Activated CD8-positive, alpha-beta memory T cell treated with anti-CD3 and anti-CD28 coated beads, Interleukin-2, amount 50 U/mL, for 24 hours (primary cell): ENCODE results near the gene RPL22.
"Not testable (repeated sequence)": the region's sequence is repeated elsewhere in the genome, so short reads cannot be mapped to it uniquely, and the experiment has no call there.

ENCODE experiments used
- DNase-seq: peaks from one replicate; pipeline ENCODE4 v3.0.0-alpha.2; 2020; ENCODE audit errors: extremely low read depth

RPL22 gene

DNA sequence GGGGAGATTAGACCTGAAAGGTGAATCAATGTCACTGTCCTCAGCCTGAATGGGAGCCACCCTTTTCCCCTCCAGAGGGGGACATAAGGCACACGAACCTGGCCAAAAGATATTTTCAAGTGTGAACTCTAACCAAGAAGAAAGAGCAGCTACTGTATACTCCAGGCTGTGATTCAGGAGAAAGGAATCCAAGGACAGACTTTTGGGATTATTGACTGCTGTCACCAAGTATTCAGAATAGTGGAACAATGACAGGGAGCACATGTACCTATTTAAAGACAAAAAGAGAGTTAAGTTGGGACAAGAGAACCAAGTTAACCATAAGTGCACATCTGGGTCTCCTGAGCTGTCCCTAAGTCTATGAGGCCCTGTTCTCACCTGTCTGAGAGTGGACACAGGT is 34.0 kb upstream of the RPL22 start:
- DNase-seq, result no peak

- DNase-seq, result no peak
Observed at GRCh38 chr1:6225651-6226050, 26.3 kb upstream of the RPL22 start.

DNA sequence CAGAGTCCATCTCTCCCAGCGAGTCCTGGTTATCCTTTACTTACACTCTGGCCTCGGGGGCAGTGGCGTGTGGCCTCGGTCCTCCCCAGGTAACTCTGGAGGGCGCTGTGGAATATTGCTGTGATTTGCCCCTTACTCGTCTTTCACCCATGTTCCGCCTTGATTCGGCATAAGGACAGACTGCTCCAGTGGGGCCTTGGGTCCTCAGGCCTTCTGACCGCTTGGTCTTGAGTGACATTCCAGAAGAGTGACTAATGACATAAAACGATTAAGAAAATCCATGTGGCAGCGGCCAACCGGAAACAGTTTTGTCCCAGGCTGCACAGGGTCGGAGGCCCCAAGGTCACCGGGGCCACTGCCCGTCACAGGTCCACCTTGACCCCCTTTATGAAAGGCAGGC is 25.3 kb upstream of the RPL22 start:
- DNase-seq, result no peak

DNA sequence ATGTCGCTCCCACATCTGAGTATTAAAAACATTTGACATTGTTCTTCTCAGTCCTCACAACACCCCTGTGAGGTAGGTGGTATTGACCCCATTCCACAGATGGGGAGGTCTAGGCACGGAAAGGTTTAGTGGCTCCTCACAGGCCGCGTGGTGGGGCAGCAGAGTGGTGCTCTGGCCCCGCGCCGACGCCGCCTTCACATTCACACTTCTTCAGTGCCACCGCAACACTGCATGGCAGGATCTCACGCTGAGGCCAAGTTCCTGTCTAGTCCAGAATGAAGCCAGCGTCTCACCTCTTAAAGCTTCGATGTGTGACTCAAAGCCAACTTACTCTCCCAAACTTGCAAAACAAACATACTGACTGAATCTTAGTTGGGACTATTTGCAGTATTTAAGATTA is 24.2 kb upstream of the RPL22 start:
- DNase-seq, result no peak

- no peak for DNase-seq
Observed at GRCh38 chr1:6222636-6223035, 23.2 kb upstream of the RPL22 start.

GRCh38 chr1:6221210-6221784 is 21.9 kb upstream of the RPL22 start:
- DNase-seq, result no peak

DNA sequence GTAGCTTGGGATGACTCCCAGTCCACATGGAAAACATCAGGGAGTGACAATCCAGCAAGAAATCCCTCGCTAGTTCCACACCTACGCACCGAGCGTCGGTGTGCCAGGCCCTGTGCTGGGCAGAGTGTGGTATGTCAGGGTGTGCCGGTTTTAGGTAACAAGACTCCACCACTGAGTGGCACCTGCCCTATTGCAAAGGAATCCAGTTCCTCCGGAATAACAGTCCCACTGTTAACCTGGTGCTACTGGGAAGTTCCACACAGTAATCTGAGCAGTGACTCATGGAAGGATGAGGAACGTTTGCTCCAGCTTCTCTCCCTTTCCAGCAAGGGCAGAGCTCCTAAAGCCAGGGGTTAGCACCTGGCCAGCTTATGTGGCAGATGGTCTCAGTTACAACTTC is 20.8 kb upstream of the RPL22 start:
- no peak for DNase-seq

GRCh38 chr1:6219641-6220040 is 20.2 kb upstream of the RPL22 start:
- not testable (repeated sequence) for DNase-seq

DNA sequence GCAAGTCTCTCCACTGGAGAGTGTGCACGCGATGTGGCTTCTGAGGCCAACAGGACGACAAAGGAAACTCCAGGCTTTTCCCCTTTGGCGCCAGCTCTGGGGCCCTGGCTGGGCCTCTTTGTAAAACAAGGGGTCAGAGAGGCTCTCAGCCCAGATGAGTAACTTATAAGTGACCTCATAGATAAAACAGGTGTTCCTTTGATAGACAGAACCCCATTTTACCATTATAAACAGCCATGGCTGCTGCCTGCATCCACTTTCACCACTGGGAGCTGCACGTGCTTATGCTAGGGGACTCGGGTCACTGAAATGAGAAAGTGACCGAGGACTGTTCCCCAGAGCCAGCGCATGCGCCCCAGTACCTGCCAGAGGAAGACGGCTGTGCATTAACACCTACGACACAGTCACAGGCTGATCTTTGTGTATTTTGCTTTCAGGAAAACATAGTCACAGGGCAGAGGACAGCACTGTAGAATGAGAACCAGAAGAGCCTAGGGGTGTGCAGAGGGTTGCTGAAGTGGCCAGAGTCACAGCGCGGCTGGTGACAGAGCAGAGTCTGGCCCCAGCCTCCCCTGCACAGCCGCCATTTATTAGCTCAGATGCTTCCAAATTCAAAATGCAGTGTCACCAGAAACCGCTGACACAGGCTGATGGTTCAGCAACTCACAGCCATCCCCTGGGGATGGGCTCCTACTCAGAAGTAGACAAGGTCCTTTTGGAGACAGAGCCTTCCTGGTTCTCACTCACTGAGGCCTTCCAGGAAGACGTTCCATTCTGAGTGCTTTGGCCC is 19.2 kb upstream of the RPL22 start:
- no peak for DNase-seq

DNA sequence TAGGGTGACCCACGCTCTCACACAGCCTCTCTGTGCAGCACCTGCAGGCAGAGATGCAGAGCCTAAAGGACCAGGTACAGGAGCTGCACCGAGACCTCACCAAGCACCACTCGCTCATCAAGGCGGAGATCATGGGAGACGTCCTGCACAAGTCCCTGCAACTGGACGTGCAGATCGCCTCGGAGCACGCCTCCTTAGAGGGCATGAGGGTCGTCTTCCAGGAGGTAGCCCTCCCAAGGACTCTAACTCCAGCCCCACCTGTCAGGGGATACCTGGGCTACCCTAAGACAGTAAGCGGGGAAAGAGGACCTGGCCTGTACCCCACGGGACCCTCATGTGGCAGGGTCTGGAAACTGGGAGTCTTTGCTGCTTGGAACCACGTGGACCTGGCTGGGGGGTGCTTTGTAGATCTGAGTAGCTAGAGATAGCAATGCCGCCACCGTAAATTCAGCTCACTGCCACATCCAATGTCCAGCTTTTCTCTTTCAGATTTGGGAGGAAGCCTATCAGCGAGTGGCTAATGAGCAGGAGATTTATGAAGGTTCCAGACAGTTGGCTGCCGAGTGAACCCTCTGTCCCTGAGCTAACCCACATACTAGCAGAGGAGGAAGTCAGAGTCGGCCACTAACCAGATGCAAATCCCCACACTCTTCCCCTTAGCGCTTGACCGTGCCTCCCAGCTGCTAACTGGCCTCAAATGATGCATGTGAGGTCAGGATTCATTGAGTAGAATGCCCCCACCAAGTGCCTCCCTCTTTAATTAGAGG is 13.0 kb upstream of the RPL22 start:
- no peak for DNase-seq

DNA sequence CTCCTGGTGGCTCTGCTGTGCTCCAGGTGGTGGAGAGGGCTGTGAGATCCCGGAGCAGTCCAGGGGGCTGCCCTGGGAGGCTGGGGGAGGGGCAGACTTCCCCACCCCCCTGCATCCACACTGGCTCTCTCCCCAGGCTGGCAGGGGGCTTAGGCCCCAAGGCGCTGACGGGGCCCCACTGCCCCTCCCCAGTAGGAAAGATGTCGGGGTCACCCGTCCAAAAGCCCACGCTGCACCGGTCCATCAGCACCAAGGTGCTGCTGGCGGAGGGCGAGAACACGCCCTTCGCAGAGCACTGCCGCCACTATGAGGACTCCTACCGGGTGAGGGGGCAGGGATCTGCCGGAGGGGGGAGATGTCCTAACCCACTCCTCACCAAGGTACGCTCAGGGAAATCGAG is 12.3 kb upstream of the RPL22 start:
- DNase-seq, result no peak

GRCh38 chr1:6210591-6211355 is 11.4 kb upstream of the RPL22 start:
- DNase-seq, result no peak

DNA sequence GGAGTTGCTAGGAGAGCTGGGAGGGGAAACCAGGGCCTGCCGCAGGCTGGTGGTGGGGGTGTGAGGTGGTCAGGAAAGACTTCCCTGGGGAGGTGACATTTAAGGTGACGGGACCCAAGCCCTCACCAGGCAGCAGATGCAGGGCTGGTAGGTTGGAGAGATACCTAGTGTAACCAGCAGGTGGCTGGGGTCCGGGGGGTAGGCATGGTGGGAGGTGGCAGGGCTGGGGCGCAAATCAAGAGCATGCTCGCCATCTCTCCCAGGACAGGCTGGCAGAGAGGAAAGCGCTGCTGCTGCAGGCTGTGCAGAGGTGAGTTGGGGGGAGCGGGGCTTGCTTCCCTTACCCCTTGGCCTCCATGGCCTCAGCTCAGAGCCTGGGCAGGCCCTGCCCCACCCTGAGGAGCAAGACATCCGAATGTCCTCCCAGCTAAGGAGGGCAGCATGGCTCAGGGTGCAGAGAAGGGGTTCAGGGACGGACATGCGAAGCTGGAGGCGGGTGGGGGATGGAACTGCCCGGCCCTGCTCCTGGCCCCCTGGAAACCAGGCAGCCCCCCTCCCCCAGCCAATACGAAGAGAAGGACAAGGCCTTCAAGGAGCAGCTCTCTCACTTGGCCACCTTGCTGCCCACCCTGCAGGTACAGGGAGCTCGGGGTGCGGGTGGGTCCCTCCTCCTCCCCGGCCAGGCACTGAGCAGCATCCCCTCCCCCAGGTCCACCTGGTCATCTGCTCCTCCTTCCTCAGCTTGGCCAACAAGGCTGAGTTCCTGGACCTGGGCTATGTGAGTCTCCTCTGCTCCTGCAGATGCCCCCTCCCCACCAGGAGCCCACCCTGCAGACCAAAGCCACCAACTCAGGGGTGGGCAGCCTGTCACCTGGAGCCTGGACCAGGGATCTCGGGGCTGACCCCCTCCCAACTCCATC is 10.5 kb upstream of the RPL22 start:
- DNase-seq, result no peak

GRCh38 chr1:6208723-6209660 is 9.6 kb upstream of the RPL22 start:
- no peak for DNase-seq

DNA sequence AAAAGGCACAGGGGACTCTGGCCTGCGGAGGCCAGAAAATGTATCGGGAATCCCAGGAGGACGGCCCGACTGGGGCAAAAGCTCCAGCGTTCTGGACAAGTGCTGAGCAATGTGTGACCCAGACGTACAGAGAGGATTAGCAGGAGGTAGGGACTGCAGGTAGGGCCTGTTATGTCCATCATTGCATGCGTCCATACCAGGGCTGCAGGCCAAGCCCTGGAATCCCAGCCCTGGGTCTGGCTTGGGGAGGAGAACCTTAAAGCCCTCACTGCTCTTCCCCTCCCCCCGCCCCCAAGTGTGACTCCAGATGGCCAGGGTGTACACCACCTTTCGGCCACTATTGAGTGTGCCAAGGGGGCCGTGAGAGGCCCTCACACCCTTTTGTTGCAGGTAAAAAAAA is 8.5 kb upstream of the RPL22 start:
- DNase-seq, result no peak

GRCh38 chr1:6207075-6207885 is 7.9 kb upstream of the RPL22 start:
- DNase-seq, result no peak

DNA sequence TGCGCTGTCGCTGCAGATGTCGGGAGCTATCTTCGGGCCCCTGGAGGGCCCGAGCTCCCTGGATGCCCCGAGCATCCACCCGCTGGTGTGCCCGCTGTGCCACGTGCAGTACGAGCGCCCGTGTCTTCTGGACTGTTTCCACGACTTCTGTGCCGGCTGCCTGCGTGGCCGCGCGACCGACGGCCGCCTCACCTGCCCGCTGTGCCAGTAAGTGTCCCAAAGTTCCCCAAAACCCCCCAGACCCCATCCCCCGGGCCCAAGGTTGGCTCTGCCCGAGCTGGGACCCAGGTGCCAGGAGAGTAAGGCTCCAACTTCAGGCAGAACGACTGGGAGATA is 7.1 kb upstream of the RPL22 start:
- no peak for DNase-seq

DNA sequence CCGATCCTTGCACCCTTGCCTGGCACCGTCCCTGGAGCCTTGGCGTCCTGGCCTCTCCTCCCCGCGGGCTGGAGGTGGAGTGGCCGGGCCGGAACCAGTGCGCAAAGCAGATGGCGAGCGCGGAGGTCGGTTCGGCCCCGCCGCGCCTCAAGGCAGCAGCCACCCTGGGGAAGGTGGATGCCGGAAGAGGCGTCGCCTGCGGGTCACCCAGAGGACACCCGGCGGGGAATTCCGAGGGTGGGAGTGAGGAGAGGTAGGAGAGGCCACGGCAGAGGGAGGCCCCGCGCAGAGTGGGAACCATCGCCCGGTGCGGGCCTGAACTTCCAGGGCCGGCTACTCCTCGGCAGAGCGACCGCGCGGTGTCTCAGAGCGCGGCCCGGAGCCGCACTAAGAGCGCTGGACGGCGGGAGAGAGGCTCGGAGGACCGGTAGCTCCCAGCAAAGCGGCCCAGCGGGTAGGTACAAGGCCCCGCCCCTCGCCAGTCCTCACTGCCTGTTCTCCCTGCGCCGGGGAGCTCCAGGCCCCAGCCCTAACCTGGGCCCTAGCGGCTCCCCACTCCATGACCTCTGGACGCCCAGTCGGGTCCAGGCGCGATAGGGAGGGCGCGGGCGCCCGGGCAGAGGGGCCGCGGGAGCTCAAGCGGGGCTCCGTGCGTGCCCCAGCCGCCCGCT is 6.6 kb upstream of the RPL22 start, which contains the start of gene RNF207:
Gene RNF207 (plus strand): TSS at position 271 of the 671 bp plus-strand sequence. CDS start 417 bp downstream, outside the sequence.
- DNase-seq, result peak; percentile 30

GRCh38 chr1:6202256-6202655 is 2.9 kb upstream of the RPL22 start:
- no peak for DNase-seq
